ENCODE results near the gene TNS3.

Gene TNS3

DNA sequence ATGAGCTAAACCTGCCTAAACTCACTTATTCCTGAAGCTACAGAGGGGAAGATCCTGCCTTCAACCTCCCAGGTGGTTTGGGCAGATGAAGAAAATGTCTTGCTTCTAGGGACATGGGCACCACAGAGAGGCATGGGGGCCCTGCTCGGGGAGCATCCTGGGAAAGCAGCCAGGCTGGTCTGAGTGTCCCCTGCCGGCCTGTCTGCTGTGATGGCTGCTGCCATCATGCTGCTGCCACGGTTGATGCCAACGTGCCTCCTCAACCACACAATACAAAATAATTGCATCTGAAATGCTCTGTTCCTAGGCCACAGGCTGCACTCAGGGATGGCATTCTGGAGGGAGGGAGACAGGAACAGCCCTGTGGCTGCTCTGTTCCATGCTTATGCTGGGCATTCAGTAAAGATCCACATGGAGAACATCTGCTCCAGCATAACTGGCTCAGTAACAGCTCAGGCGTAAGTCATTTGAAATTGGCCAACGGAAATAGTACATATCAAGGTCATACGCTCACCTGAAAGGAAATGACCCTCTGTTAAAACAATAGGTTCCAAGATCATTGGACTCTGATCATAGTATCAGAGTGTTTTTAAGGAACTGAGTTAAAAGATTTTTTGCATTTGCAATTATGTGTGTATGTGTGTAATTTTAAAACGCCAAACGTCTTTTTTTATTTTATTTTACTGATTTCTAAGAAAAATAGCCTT, 299.0 kb downstream of the TNS3 start:
- H3K4me2 ChIP-seq, result no peak overlapping the region
- H3K79me2 ChIP-seq (ENCODE audit: insufficient read depth, low read depth), result no peaks in the 10 kb centered on the region
- no peak overlapping the region for H3K9ac ChIP-seq
- H2AFZ ChIP-seq (ENCODE audit: low read depth), result no peak overlapping the region
- no peaks in the 10 kb centered on the region for H3K4me1 ChIP-seq (ENCODE audit: low read depth, poor library complexity, severe bottlenecking)
- no peak for TF ChIP-seq CTCF (conservative IDR thresholded peaks at IDR 0.05; ENCODE audit: low read depth, low read length)
- peaks cover 13% of the 10 kb centered on the region; the same call in 1 of the 2 replicates for H3K36me3 ChIP-seq (ENCODE audit: insufficient read depth)
- no peak overlapping the region for H3K4me3 ChIP-seq (IDR thresholded peaks at IDR 0.05; ENCODE audit: insufficient read depth, low read depth, low read length)
- no peak overlapping the region for H3K27ac ChIP-seq
- no peaks in the 10 kb centered on the region for H4K20me1 ChIP-seq (ENCODE audit: insufficient read depth)
- H3K27me3 ChIP-seq (ENCODE audit: insufficient read depth, low read depth), result no peaks in the 10 kb centered on the region

DNA sequence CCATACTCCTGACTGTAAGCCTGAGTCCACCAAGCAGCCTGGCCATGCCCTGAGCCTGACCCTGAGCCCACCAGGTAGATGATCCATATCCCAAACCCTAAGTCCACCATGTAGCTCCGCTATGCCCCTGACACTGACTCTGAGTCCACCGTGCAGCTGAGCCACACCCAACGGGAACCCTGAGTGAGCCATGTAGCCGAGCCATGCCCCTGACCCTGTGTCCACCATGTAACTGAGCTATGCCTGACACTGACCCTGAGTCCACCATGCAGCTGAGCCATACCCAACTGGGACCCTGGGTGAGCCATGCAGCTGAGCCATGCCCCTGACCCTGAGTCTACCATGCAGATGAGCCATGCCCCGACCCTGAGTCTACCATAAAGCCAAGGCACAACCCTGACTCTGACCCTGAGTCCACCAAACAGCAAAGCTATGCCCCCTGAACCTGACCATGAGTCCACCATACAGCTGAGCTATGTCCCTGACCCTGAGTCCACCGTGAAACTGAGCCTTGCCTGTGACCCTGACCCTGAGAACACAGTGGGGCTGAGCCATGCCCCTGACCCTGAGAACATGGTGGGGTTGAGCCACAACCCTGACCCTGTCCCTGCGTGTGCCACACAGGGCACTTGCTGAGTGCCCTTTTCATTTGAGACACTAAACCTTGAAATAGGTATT, 299.8 kb downstream of the TNS3 start:
- H3K27ac ChIP-seq, result no peak overlapping the region
- H3K9ac ChIP-seq, result no peak overlapping the region
- H3K4me2 ChIP-seq, result no peak overlapping the region
- no peak overlapping the region for H3K4me3 ChIP-seq (IDR thresholded peaks at IDR 0.05; ENCODE audit: insufficient read depth, low read depth, low read length)
- no peaks in the 10 kb centered on the region for H3K79me2 ChIP-seq (ENCODE audit: insufficient read depth, low read depth)
- H3K27me3 ChIP-seq (ENCODE audit: insufficient read depth, low read depth), result no peaks in the 10 kb centered on the region
- H4K20me1 ChIP-seq (ENCODE audit: insufficient read depth), result no peaks in the 10 kb centered on the region
- H3K36me3 ChIP-seq (ENCODE audit: insufficient read depth), result peaks cover 13% of the 10 kb centered on the region; the same call in 1 of the 2 replicates
- H3K4me1 ChIP-seq (ENCODE audit: low read depth, poor library complexity, severe bottlenecking), result no peaks in the 10 kb centered on the region
- no peak overlapping the region for H2AFZ ChIP-seq (ENCODE audit: low read depth)
- no peak for TF ChIP-seq CTCF (conservative IDR thresholded peaks at IDR 0.05; ENCODE audit: low read depth, low read length)

DNA sequence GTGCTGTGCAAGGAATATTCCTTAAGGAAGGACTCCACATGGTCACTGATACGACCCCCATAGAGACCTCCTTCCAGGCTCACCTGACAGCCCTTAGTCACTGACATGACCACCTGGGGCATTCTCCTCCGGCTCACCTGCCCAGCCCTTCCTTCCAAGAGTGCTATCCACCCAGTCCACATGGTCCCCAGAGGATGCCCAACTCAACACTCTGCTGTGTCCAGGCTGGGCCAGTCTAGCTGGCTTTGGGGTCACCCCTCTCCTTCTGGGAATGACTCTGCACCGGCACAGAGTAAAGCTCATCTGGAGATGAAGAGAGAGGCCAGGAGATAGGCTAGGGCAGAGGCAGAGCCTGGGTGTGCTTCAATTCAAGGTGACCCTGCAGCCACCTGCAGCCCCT, 300.8 kb downstream of the TNS3 start:
- no peak overlapping the region for H3K4me3 ChIP-seq (IDR thresholded peaks at IDR 0.05; ENCODE audit: insufficient read depth, low read depth, low read length)
- no peak overlapping the region for H3K27ac ChIP-seq
- H3K4me2 ChIP-seq, result no peak overlapping the region
- H3K27me3 ChIP-seq (ENCODE audit: insufficient read depth, low read depth), result no peaks in the 10 kb centered on the region
- no peak for TF ChIP-seq CTCF (conservative IDR thresholded peaks at IDR 0.05; ENCODE audit: low read depth, low read length)
- no peaks in the 10 kb centered on the region for H3K4me1 ChIP-seq (ENCODE audit: low read depth, poor library complexity, severe bottlenecking)
- no peak overlapping the region for H3K9ac ChIP-seq
- H4K20me1 ChIP-seq (ENCODE audit: insufficient read depth), result no peaks in the 10 kb centered on the region
- no peaks in the 10 kb centered on the region for H3K79me2 ChIP-seq (ENCODE audit: insufficient read depth, low read depth)
- no peak overlapping the region for H2AFZ ChIP-seq (ENCODE audit: low read depth)
- H3K36me3 ChIP-seq (ENCODE audit: insufficient read depth), result peaks cover 13% of the 10 kb centered on the region; the same call in 1 of the 2 replicates

GRCh38 chr7:47280114-47280513, 301.8 kb downstream of the TNS3 start:
- no peaks in the 10 kb centered on the region for H3K27me3 ChIP-seq (ENCODE audit: insufficient read depth, low read depth)
- H3K4me1 ChIP-seq (ENCODE audit: low read depth, poor library complexity, severe bottlenecking), result no peaks in the 10 kb centered on the region
- TF ChIP-seq CTCF (conservative IDR thresholded peaks at IDR 0.05; ENCODE audit: low read depth, low read length), result no peak
- H3K27ac ChIP-seq, result no peak overlapping the region
- no peak overlapping the region for H2AFZ ChIP-seq (ENCODE audit: low read depth)
- H3K79me2 ChIP-seq (ENCODE audit: insufficient read depth, low read depth), result no peaks in the 10 kb centered on the region
- H3K4me2 ChIP-seq, result no peak overlapping the region
- no peaks in the 10 kb centered on the region for H4K20me1 ChIP-seq (ENCODE audit: insufficient read depth)
- H3K9ac ChIP-seq, result no peak overlapping the region
- peaks cover 5% of the 10 kb centered on the region; the same call in 1 of the 2 replicates for H3K36me3 ChIP-seq (ENCODE audit: insufficient read depth)
- no peak overlapping the region for H3K4me3 ChIP-seq (IDR thresholded peaks at IDR 0.05; ENCODE audit: insufficient read depth, low read depth, low read length)

Measured in KMS-11 (cell line).